IMR-90 (cell line): Measurements from ENCODE around the gene OPCML. TPM values are rescaled to one million over a fixed set of nuclear protein-coding genes. Genes with fewer than 3 reads are reported as not detected.

Experiments used
- ATAC-seq: fragments of 200-7000 bp; cut with Tn5 transposase; 2 replicates; pipeline ENCODE4 v1.9.1; 2020; ENCODE audit warnings: low read depth, mild to moderate bottlenecking, moderate library complexity
- BruUV-seq: library from RNA; stranded (reverse); fragments of 400-500 nt; replicated peaks from 2 replicates; lab custom pipeline; 2021; lab: Mats Ljungman, UMichigan
- CTCF ChIA-PET: fragments of 300-600 bp; formaldehyde crosslinking; extraction: SDS; loops from one replicate; lab custom pipeline; 2021; ENCODE audit warnings: antibody characterized with exemption; lab: Yijun Ruan, JAX
- POLR2A ChIA-PET: fragments of 300-600 bp; sonication (Branson Sonifier 250); formaldehyde crosslinking; loops from one replicate; lab custom pipeline; 2022; ENCODE audit warnings: antibody characterized with exemption; ENCODE audit not compliant: unreplicated experiment; lab: Charles Lee
- DNase-seq: peaks from one replicate; pipeline ENCODE4 v3.0.0; 2013
- H2AFZ ChIP-seq: replicated peaks from 2 replicates; pipeline ENCODE3; 2013; ENCODE audit warnings: low read length, mild to moderate bottlenecking; ENCODE audit not compliant: poor library complexity
- H2AK5ac ChIP-seq: 2 replicates; pipeline ENCODE4 v1.6.1; 2013; ENCODE audit warnings: low read depth, low read length, inconsistent platforms
- H2AK9ac ChIP-seq: replicated peaks from 2 replicates; pipeline ENCODE3; 2013; ENCODE audit warnings: mild to moderate bottlenecking, low read depth, low read length, moderate library complexity; ENCODE audit not compliant: poor library complexity
- H2BK120ac ChIP-seq: 2 replicates; pipeline ENCODE4 v1.6.1; 2013; ENCODE audit warnings: low read depth, low read length, inconsistent platforms
- H2BK15ac ChIP-seq: 3 replicates; pipeline ENCODE4 v1.6.1; 2013; ENCODE audit warnings: low read depth, low read length, inconsistent platforms
- H2BK20ac ChIP-seq: 2 replicates; pipeline ENCODE4 v1.6.1; 2013; ENCODE audit warnings: low read depth, mild to moderate bottlenecking, inconsistent platforms, low read length, moderate library complexity
- H2BK5ac ChIP-seq: 2 replicates; pipeline ENCODE4 v1.6.1; 2013; ENCODE audit warnings: mild to moderate bottlenecking, low read depth, low read length, inconsistent platforms; ENCODE audit not compliant: poor library complexity, severe bottlenecking
- H3K14ac ChIP-seq: replicated peaks from 2 replicates; pipeline ENCODE4 v1.6.1; 2013; ENCODE audit warnings: low read depth, low read length, inconsistent platforms
- H3K18ac ChIP-seq: 2 replicates; pipeline ENCODE4 v1.6.1; 2013; ENCODE audit warnings: low read depth, low read length, control low read depth
- H3K23ac ChIP-seq: 2 replicates; pipeline ENCODE4 v1.6.1; 2013; ENCODE audit warnings: low read depth, low read length, inconsistent platforms
- H3K27ac ChIP-seq: 2 replicates; pipeline ENCODE4 v1.5.1; 2013; ENCODE audit warnings: mild to moderate bottlenecking, control low read depth, low read length; ENCODE audit not compliant: insufficient read depth
- H3K27me3 ChIP-seq: 2 replicates; pipeline ENCODE4 v1.6.1; 2013; ENCODE audit warnings: low read length; ENCODE audit not compliant: control insufficient read depth, insufficient read depth
- H3K36me3 ChIP-seq: 2 replicates; pipeline ENCODE4 v1.6.1; 2013; ENCODE audit warnings: low read length, mixed read lengths; ENCODE audit not compliant: control insufficient read depth, insufficient read depth
- H3K4ac ChIP-seq: 2 replicates; pipeline ENCODE4 v1.6.1; 2013; ENCODE audit warnings: low read depth, low read length, inconsistent platforms
- H3K4me1 ChIP-seq: 2 replicates; pipeline ENCODE4 v1.6.1; 2013; ENCODE audit warnings: low read length, mixed read lengths; ENCODE audit not compliant: control insufficient read depth, insufficient read depth
- H3K4me2 ChIP-seq: 2 replicates; pipeline ENCODE4 v1.6.1; 2013; ENCODE audit warnings: low read depth, mild to moderate bottlenecking, control low read depth, low read length, moderate library complexity
- H3K4me3 ChIP-seq: 2 replicates; pipeline ENCODE4 v1.5.1; 2013; ENCODE audit warnings: low read depth, mild to moderate bottlenecking, control low read depth, low read length, moderate library complexity; ENCODE audit not compliant: insufficient read depth
- H3K56ac ChIP-seq: 2 replicates; pipeline ENCODE4 v1.6.1; 2013; ENCODE audit warnings: low read length, inconsistent platforms; ENCODE audit not compliant: insufficient read depth; ENCODE audit errors: extremely low read depth
- H3K79me1 ChIP-seq, 2 experiments: 2 replicates each; pipeline ENCODE4 v1.6.1; 2013; ENCODE audit warnings: low read length in 2 of 2, inconsistent platforms in 1 of 2, low read depth in 1 of 2
- H3K9ac ChIP-seq: 2 replicates; pipeline ENCODE4 v1.6.1; 2013; ENCODE audit warnings: low read depth, low read length, control low read depth
- H3K9me1 ChIP-seq: 2 replicates; pipeline ENCODE4 v1.6.1; 2013; ENCODE audit warnings: low read length, inconsistent platforms; ENCODE audit not compliant: insufficient read depth
- H3K9me3 ChIP-seq: 2 replicates; pipeline ENCODE4 v1.6.1; 2013; ENCODE audit warnings: low read length; ENCODE audit not compliant: control insufficient read depth, insufficient read depth
- H4K20me1 ChIP-seq: 2 replicates; pipeline ENCODE4 v1.6.1; 2013; ENCODE audit warnings: low read length, inconsistent platforms; ENCODE audit not compliant: insufficient read depth
- H4K5ac ChIP-seq: 2 replicates; pipeline ENCODE4 v1.6.1; 2013; ENCODE audit warnings: mild to moderate bottlenecking, low read depth, low read length, control low read depth
- H4K8ac ChIP-seq, 2 experiments: 2 replicates each; pipeline ENCODE4 v1.6.1; 2013; ENCODE audit warnings: low read depth in 2 of 2, low read length in 2 of 2, control low read depth in 1 of 2, inconsistent platforms in 1 of 2
- H4K91ac ChIP-seq: 2 replicates; pipeline ENCODE4 v1.6.1; 2013; ENCODE audit warnings: low read depth, low read length, inconsistent platforms; ENCODE audit not compliant: insufficient read depth
- BHLHE40 ChIP-seq: fragments of 150-350 bp; IDR thresholded peaks from 2 replicates; pipeline ENCODE4 v1.6.1; 2016; ENCODE audit warnings: mild to moderate bottlenecking, low read depth, low read length
- CHD1 ChIP-seq: IDR thresholded peaks from 2 replicates; pipeline ENCODE4 v1.6.1; 2012; ENCODE audit warnings: low read depth, low read length, improper control_type of control experiment
- CTCF ChIP-seq: conservative IDR thresholded peaks from 2 replicates; pipeline ENCODE4 v1.5.1; 2012; ENCODE audit warnings: mild to moderate bottlenecking, low read depth, low read length, improper control_type of control experiment
- ELK1 ChIP-seq: fragments of 150-350 bp; IDR thresholded peaks from 2 replicates; pipeline ENCODE4 v1.6.1; 2016; ENCODE audit warnings: low read depth, mild to moderate bottlenecking, low read length, moderate library complexity, borderline replicate concordance
- MAFK ChIP-seq: IDR thresholded peaks from 2 replicates; pipeline ENCODE4 v1.6.1; 2012; ENCODE audit warnings: low read depth, low read length, improper control_type of control experiment
- MAZ ChIP-seq: IDR thresholded peaks from 2 replicates; pipeline ENCODE4 v1.6.1; 2012; ENCODE audit warnings: low read depth, mild to moderate bottlenecking, low read length, improper control_type of control experiment, moderate library complexity, borderline replicate concordance
- MXI1 ChIP-seq: IDR thresholded peaks from 2 replicates; pipeline ENCODE4 v1.6.1; 2012; ENCODE audit warnings: low read depth, mild to moderate bottlenecking, low read length, moderate library complexity, borderline replicate concordance
- POLR2A ChIP-seq: IDR thresholded peaks from 2 replicates; pipeline ENCODE4 v1.6.1; 2012; ENCODE audit warnings: mild to moderate bottlenecking, low read depth, low read length
- RCOR1 ChIP-seq: IDR thresholded peaks from 2 replicates; pipeline ENCODE4 v1.6.1; 2012; ENCODE audit warnings: mild to moderate bottlenecking, low read length, improper control_type of control experiment; ENCODE audit not compliant: insufficient replicate concordance
- RFX5 ChIP-seq: IDR thresholded peaks from 2 replicates; pipeline ENCODE4 v1.8.0; 2012; ENCODE audit warnings: low read depth, mild to moderate bottlenecking, low read length, moderate library complexity
- SMC3 ChIP-seq: fragments of 150-350 bp; IDR thresholded peaks from 2 replicates; pipeline ENCODE4 v1.6.1; 2016; ENCODE audit warnings: low read depth, mild to moderate bottlenecking, antibody characterized with exemption, low read length, moderate library complexity
- WGBS, 2 experiments: methylation state at CpG; one replicate each; pipeline versions ENCODE4 v1.1.5 to v1.1.7; 2013; ENCODE audit warnings: missing lambda C conversion rate in 2 of 2; ENCODE audit not compliant: insufficient read length in 1 of 2; ENCODE audit errors: extremely low coverage in 2 of 2; 5-methylcytosine and 5-hydroxymethylcytosine counted together
- dilution Hi-C: fragments of 300-500 bp; cut with HindIII; formaldehyde crosslinking; loops from one replicate; pipeline ENCODE4 v1.14.3; 2018; ENCODE audit warnings: low sequenced_read_pairs; ENCODE audit not compliant: unreplicated experiment
- in situ Hi-C: fragments of 300-500 bp; cut with MboI; formaldehyde crosslinking; loops from 3 replicates; pipeline ENCODE4 v1.14.3; 2019; ENCODE audit warnings: low sequenced_read_pairs, inconsistent platforms, mixed read lengths
- intact Hi-C: fragments of 100-400 bp; cut with micrococcal nuclease; formaldehyde crosslinking; loops from 2 replicates; pipeline ENCODE4 v1.10.0; 2022
- polyA plus RNA-seq, 3 experiments: library from polyadenylated mRNA; depleted of rRNA; stranded (reverse); fragments of >200 nt; gene quantifications; 2 replicates each; pipeline ENCODE4 v1.2.3, GENCODE V29; 2012; ENCODE audit warnings: low replicate concordance in 1 of 3
- total RNA-seq: library from RNA; depleted of rRNA; stranded (reverse); fragments of >200 nt; gene quantifications from 2 replicates; pipeline ENCODE4 v1.2.3, GENCODE V29; 2012

OPCML gene
- total and polyA plus RNA-seq, 2 of the 4 experiments (the other 2 are of a cell fraction) = under 0.01 to 2.6 TPM

- Histone ChIP-seq H3K14ac (no peak overlapping the region), H2BK15ac (no peak overlapping the region), H2BK5ac (no peak overlapping the region), H3K79me1 (no peaks in the 10 kb centered on the region), H4K20me1 (no peaks in the 10 kb centered on the region), H3K9me1 (no peaks in the 10 kb centered on the region), H3K27ac (no peak overlapping the region), H3K9ac (no peak overlapping the region), H3K23ac (no peak overlapping the region), H2AK5ac (no peak overlapping the region), H3K18ac (no peak overlapping the region), H2BK120ac (no peak overlapping the region), H3K4me2 (no peak overlapping the region), H3K4me1 (no peaks in the 10 kb centered on the region), H2AK9ac (no peak overlapping the region), H3K4me3 (no peak overlapping the region), H3K9me3 (no peaks in the 10 kb centered on the region), H3K56ac (no peak overlapping the region), H3K36me3 (no peaks in the 10 kb centered on the region), H4K5ac (no peak overlapping the region), H3K4ac (no peak overlapping the region), H2AFZ (no peak overlapping the region), H4K8ac (no peak overlapping the region), H2BK20ac (no peak overlapping the region), H4K91ac (no peak overlapping the region), H3K27me3 (peaks cover 1% of the 10 kb centered on the region; the same call in 1 of the 2 replicates)
- dilution Hi-C loops = no loop called here
- TF ChIP-seq SMC3 (no peak), BHLHE40 (no peak), ELK1 (no peak), MXI1 (no peak), POLR2A (no peak), CTCF (no peak), CHD1 (no peak), RCOR1 (no peak), MAZ (no peak), MAFK (no peak), RFX5 (no peak)
- WGBS, 2 experiments = 100% methylated on average over 1 of the region's 3 CpGs; no CpG with 5 or more reads in 1 of the 2 experiments
- no TSS peak for BruUV-seq
- ATAC-seq (no peak), DNase-seq (no peak)
- ChIA-PET CTCF (no interaction called here), POLR2A (no interaction called here)
- in situ Hi-C loops = no loop called here
- intact Hi-C loops = no loop called here
Observed at GRCh38 chr11:132671851-132672370, 860.4 kb downstream of the OPCML start.
